HG02852 (cell line): ENCODE results near the gene CAMK4.

Source experiments
- ATAC-seq: cut with Tn5 transposase; IDR thresholded peaks from one replicate; pipeline ENCODE4 v1.9.1; 2021; ENCODE audit warnings: mild to moderate bottlenecking, moderate library complexity; ENCODE audit not compliant: unreplicated experiment

The CAMK4 gene

GRCh38 chr5:111513131-111513520 lies 288.9 kb downstream of the CAMK4 start:
- ATAC-seq: no peak

- ATAC-seq: no peak
Measured at GRCh38 chr5:111514087-111514486, 289.9 kb downstream of the CAMK4 start.

DNA sequence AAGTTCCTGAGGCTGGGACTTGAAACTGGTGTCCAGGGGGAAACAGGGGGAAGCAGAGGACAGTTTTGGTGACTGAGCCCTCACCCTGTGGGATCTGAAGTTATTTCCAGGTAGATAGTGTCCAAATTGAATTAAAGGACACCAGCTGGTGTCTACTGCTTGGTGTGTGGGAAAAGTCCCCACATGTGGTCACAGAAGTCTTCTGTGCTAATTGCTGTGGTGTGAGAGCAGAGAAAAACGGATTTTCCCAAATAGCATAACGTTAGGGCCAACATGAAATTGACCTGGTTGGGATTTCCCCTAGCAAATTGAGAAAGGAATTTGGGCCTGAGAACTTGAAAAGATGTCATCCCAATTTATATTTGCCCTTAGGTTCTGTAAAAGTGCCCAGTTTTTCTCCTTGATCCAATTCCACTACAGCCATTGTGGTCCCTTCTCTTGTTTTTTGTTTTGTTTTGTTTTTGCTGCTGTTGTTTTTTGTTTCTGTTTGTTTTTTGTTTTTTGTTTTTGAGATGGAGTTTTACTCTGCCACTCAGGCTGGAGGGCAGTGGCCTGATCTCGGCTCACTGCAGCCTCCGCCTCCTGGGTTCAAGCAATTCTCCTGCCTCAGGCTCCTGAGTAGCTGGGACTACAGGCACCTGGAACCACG lies 293.8 kb downstream of the CAMK4 start:
- peak; percentile 69 for ATAC-seq

GRCh38 chr5:111518777-111519176 lies 294.6 kb downstream of the CAMK4 start:
- ATAC-seq: no peak

DNA sequence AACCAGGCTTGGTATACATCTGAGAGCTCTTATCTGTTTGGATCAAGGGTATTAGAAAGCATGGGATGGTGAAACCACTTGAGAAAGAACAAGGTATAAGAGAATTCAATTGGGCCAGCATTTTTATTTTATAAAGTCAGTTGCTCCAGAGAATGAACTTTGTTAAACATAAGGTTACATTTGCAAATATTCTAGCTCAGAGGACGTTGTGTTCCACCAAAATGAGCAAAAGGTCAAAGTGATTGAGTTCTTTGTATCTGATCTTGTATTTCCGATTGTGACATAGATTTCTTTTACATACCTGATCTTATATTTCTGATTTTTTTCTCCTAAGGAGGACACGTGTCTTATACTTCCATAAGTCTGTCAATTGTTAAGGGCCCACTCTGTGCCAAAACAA lies 296.7 kb downstream of the CAMK4 start:
- ATAC-seq: no peak

DNA sequence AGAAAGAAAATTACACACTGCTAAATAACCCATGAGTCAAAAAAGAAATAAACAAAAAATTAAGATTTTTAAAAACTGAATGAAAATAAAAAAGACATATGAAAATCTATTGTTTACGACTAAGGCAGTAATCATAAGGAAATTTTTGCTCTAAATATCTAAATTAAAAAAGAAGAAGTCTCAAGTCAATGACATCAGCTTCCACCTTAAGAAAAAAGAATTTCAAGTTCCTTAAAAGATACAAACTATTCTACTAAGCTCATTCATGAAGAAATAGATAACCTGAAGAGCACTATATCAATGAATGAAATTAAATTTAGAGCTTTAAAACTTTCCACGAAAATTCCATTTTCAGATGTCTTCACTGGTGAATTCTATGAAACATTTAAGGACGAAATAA lies 303.9 kb downstream of the CAMK4 start:
- ATAC-seq: no peak

DNA sequence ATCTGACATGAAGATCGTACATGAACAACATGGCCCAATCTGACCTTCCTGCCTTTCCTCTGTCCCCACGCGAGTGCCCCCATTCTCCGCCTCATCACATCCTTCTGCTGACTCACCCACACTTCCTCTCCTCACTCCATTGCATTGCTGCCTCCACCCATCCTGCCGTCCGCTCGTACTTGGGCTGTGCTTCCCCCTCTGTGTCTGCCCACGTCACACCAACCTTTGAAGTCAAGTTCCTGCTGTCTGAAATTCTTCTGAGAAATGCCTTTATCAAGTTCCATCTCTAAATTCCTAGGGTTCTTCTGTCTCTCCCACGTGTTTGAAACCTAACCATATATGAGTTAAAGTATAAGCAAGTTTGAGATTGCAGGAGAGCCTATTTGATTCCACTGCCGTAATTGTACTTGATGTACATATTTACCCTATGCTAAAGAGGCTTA lies 306.1 kb downstream of the CAMK4 start:
- peak; percentile 98 for ATAC-seq

DNA sequence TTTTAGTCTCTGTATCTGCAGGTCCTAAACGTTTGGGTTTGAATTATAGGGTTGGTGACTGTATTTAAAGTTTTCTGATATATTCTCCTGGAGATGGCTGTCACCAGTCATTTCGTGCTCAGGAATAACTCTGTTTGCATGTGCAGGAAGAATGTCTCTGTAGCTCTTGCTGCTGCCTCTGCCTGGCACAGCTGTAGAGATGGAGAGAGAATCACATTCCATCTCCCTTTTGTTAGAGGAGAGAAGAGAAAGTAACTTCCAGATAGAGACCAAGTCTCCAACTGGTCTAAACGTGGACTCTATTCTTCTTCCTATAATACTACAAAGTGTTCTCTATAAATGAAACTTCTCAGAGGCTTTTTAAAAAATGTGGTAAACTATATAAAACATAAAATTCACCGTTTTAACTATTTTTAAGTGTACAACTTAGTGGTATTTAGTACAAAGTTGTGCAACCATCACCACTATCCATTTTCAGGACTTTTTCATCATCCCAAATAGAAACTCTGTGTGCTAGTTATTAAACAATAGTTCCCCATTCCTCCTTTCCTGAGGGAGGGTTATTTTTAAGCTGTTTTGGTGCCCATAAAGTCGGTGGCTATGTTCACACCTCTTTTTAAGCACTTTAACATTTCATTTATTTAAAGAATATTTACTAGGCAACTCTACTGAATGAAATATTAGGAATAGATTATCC lies 308.9 kb downstream of the CAMK4 start:
- no peak for ATAC-seq

DNA sequence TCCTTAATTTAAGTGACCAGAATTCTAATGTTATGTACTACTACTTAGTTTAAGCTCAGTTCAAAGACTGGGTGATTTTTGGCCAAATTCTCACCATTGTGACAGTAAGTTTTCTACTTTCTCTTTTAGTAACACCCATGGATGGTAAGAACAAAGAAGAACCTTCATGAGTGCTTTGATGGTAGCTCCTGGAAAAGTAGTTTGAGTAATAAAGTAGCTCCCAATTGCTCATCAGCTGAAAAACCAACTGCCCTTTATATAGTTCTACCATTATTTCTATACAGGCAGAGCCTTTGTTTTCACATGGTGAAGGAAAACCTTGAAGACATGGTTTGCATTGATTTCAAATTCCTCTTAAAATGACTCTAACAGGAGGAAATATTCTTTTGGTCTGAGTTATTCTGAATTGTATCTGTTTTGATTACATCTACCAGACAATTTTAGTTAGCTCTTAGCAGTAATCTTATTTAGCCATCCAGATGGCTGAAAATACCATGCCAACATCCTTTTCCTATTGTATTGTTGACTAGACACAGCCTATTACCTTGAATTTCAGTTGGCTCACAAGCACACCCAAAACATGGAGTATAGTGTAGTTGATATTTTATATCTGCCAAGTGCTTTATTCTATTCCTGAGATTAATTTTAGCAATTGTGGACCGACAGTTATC lies 311.8 kb downstream of the CAMK4 start:
- no peak for ATAC-seq

DNA sequence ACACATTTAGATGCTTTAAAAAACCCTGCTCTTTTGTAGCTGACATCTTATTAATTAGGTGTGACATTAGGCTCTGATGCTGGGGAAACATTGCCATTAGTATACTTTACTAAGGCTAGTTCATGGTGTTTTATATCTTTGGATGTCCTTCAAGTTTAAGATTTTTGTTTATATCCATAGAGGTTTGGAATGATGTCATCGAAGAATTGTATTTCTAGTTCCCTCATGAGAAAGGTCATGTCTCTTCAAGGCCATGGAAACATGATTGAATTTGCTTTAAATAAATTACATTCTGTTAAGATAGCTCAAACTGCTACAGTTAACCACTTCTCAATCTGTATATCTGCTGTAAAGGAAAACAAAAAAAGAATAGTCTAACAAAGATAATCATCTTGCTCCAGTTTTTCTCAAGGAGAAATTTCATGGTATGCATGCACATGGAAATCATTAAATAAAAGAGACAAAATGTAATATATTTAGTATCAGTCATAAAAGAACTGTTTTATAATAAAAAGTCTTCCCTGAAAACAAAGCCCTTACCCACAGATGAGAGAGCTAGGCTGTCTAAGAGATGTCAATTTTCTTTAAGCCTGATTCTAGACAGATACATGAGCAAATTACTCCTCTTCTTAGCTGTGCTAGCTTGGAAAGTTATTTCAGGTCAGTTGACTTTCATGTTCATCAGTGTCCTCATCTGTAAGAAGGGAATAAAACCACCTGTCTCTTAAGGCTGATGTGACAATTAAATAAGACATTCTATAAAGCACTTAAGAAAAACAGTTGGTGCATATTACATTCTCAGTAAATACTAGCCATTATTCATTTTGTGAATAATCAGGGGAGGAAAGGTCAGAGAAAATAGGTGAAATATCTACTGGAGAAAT lies 313.2 kb downstream of the CAMK4 start:
- no peak for ATAC-seq
